ENCODE data around the gene SPATA32.

SPATA32 gene

GRCh38 chr17:45234641-45235415 is 27.1 kb downstream of the SPATA32 start:
- DNase-seq (ENCODE audit: low read depth, low spot score), result peak; percentile 63
- no peak overlapping the region for H3K4me3 ChIP-seq (ENCODE audit: low read length)

GRCh38 chr17:45233423-45233924 is 28.4 kb downstream of the SPATA32 start:
- no peak for DNase-seq (ENCODE audit: low read depth, low spot score)
- H3K4me3 ChIP-seq (ENCODE audit: low read length), result no peak overlapping the region

GRCh38 chr17:45232514-45233422 is 29.1 kb downstream of the SPATA32 start:
- no peak for DNase-seq (ENCODE audit: low read depth, low spot score)
- H3K4me3 ChIP-seq (ENCODE audit: low read length), result no peak overlapping the region

- H3K4me3 ChIP-seq (ENCODE audit: low read length), result no peak overlapping the region
- DNase-seq (ENCODE audit: low read depth, low spot score), result no peak
These were observed 30.3 kb downstream of the SPATA32 start for GRCh38 chr17:45231481-45232116.

GRCh38 chr17:45230787-45231480 is 31.0 kb downstream of the SPATA32 start:
- no peak for DNase-seq (ENCODE audit: low read depth, low spot score)

GRCh38 chr17:45230410-45230786 is 31.5 kb downstream of the SPATA32 start:
- DNase-seq (ENCODE audit: low read depth, low spot score), result no peak
- no peak overlapping the region for H3K4me3 ChIP-seq (ENCODE audit: low read length)

More at GRCh38 chr17:45230787-45231480, 31.0 kb downstream of the SPATA32 start:
- no peak overlapping the region for H3K4me3 ChIP-seq (ENCODE audit: low read length)

GRCh38 chr17:45229681-45230409 is 32.0 kb downstream of the SPATA32 start:
- no peak for DNase-seq (ENCODE audit: low read depth, low spot score)
- H3K4me3 ChIP-seq (ENCODE audit: low read length), result no peak overlapping the region

- no peak for DNase-seq (ENCODE audit: low read depth, low spot score)
- peak overlapping the region; percentile 5; the same call in 1 of the 2 replicates for H3K4me3 ChIP-seq (ENCODE audit: low read length)
These were observed 32.9 kb downstream of the SPATA32 start for GRCh38 chr17:45228763-45229539.

- DNase-seq (ENCODE audit: low read depth, low spot score), result no peak
- 0 out of 2 replicates have a peak overlapping the region, but pooled peaks have one; percentile 5 for H3K4me3 ChIP-seq (ENCODE audit: low read length)
These were observed 33.8 kb downstream of the SPATA32 start for GRCh38 chr17:45227926-45228762.

- DNase-seq (ENCODE audit: low read depth, low spot score), result no peak
- peak overlapping the region; percentile 81 for H3K4me3 ChIP-seq (ENCODE audit: low read length)
These were observed 34.6 kb downstream of the SPATA32 start for GRCh38 chr17:45227101-45227925.

GRCh38 chr17:45226576-45226975 is 35.3 kb downstream of the SPATA32 start:
- no peak for DNase-seq (ENCODE audit: low read depth, low spot score)
- H3K4me3 ChIP-seq (ENCODE audit: low read length), result peak overlapping the region; percentile 81

- H3K4me3 ChIP-seq (ENCODE audit: low read length), result peak overlapping the region; percentile 81
- DNase-seq (ENCODE audit: low read depth, low spot score), result peak; percentile 99
These were observed 35.8 kb downstream of the SPATA32 start for GRCh38 chr17:45225964-45226530.

GRCh38 chr17:45225051-45225700 is 36.7 kb downstream of the SPATA32 start:
- DNase-seq (ENCODE audit: low read depth, low spot score), result peak; percentile 79
- peak overlapping the region; percentile 81 for H3K4me3 ChIP-seq (ENCODE audit: low read length)

GRCh38 chr17:45224671-45225050 is 37.2 kb downstream of the SPATA32 start:
- DNase-seq (ENCODE audit: low read depth, low spot score), result no peak

More at GRCh38 chr17:45224671-45225050, 37.2 kb downstream of the SPATA32 start:
- peak overlapping the region; percentile 81 for H3K4me3 ChIP-seq (ENCODE audit: low read length)
